Stomach (tissue), 9 donors: ENCODE results near the gene KCNQ5. TPM values are rescaled to one million over a fixed set of nuclear protein-coding genes. Genes with fewer than 3 reads are reported as not detected.

Experiments
- DNase-seq, 2 donors: peaks; one replicate each; pipeline versions ENCODE4 v3.0.0 to v3.0.0-alpha.2; 2013 to 2019
- H3K27ac ChIP-seq, 5 donors: fragments of 200-600 bp in 4 of 5; sonication (generic) in 4 of 5; one replicate each; pipeline ENCODE4 v1.5.1; 2013 to 2019; ENCODE audit warnings: mild to moderate bottlenecking in 1 of 5, moderate library complexity in 1 of 5
- H3K27me3 ChIP-seq, 3 donors: fragments of 200-600 bp; sonication (generic); one replicate each; pipeline ENCODE4 v1.5.1; 2017 to 2019; ENCODE audit warnings: mixed run types in 1 of 3
- H3K36me3 ChIP-seq, 4 donors: fragments of 200-600 bp; sonication (generic); 1 replicate in 3 of 4; 2 replicates in 1 of 4; pipeline ENCODE4 v1.5.1; 2016 to 2019
- H3K4me1 ChIP-seq, 4 donors: fragments of 200-600 bp; sonication (generic); one replicate each; pipeline ENCODE4 v1.5.1; 2016 to 2019
- H3K4me3 ChIP-seq, 4 donors: fragments of 200-600 bp; sonication (generic) in 3 of 4; one replicate each; pipeline ENCODE4 v1.5.1; 2016 to 2019; ENCODE audit warnings: mild to moderate bottlenecking in 1 of 4
- H3K9me3 ChIP-seq, 4 donors: fragments of 200-600 bp; sonication (generic); one replicate each; pipeline ENCODE4 v1.5.1; 2016 to 2019
- EP300 ChIP-seq: sonication (generic); formaldehyde crosslinking; IDR thresholded peaks from one replicate; pipeline ENCODE4 v1.6.1; 2017; ENCODE audit warnings: antibody characterized with exemption
- POLR2A ChIP-seq, 4 donors: fragments of 450-650 bp; IDR thresholded peaks; one replicate each; pipeline ENCODE4 v1.6.1; 2016; ENCODE audit warnings: antibody characterized with exemption in 4 of 4, control low read depth in 2 of 4, mild to moderate bottlenecking in 1 of 4, moderate library complexity in 1 of 4
- POLR2AphosphoS5 ChIP-seq, 3 donors: sonication (generic); formaldehyde crosslinking; IDR thresholded peaks; one replicate each; pipeline ENCODE4 v1.6.1; 2016; ENCODE audit warnings: antibody characterized with exemption in 3 of 3
- WGBS, 5 donors: extraction: QIAGEN DNeasy Blood & Tissue Kit in 3 of 5; methylation state at CpG; one replicate each; pipeline versions ENCODE4 v1.1.5 to v1.1.7; 2013 to 2018; 5-methylcytosine and 5-hydroxymethylcytosine counted together
- intact Hi-C: fragments of 100-400 bp; cut with DNase I; formaldehyde crosslinking; loops from one replicate; pipeline ENCODE4 v1.15.1; 2023; ENCODE audit warnings: low total_unique reads
- polyA plus RNA-seq, 3 donors: library from polyadenylated mRNA; stranded (reverse); fragments of 200-250 nt; gene quantifications; one replicate each; pipeline ENCODE4 v1.2.3, GENCODE V29; 2013
- total RNA-seq, 5 donors: library from RNA; depleted of rRNA; stranded (reverse); fragments of >200 nt; gene quantifications; one replicate each; pipeline versions ENCODE4 v1.1.0 to v1.2.3, GENCODE V29; 2014 to 2016
- TF ChIP-seq, protein P1 (sequence below), 7 experiments: fragments of 450-650 bp in 4 of 7; fragments of 200-600 bp in 3 of 7; sonication (generic) in 3 of 7; IDR thresholded peaks; one replicate each; pipeline ENCODE4 v1.5.1; 2016 to 2019; ENCODE audit warnings: antibody characterized with exemption in 7 of 7, control low read depth in 2 of 7, mild to moderate bottlenecking in 1 of 7
- donor health status: healthy with polysubstance abuse.
- donor health status: Bipolar disorder and iron deficiency.
- donor health status: healthy.

The KCNQ5 gene
- total and polyA plus RNA-seq, 8 donors = 0.12 to 2.8 (median 0.37) TPM; not detected in 2

DNA sequence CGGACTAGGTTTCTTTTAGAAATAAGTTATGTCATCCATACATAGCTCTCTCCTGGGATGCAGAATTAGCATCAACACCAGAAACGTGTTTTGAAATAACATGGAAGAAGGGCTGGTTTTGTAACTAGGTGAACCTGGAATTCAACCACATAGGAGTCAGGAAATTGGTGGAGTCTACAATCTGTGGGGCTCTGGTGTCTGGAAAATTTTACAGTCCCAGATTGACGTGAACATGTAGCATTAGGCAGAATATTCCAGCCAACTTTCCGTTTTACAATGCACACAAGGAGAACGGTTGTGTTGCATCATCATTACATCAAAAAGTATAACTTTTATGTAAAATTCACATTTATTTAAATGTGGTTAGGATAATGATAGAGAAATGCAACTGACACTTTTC is 1.9 kb downstream of the KCNQ5 start:
- 38 to 66% (median 45%) methylated on average over 5 of the region's 5 CpGs for WGBS, 5 donors
- DNase-seq = no peak
- H3K36me3 ChIP-seq = no peaks in the 10 kb centered on the region
- H3K4me1 ChIP-seq = peaks cover 28 to 44% (median 39%) of the 10 kb centered on the region in 4 donors
- no peaks in the 10 kb centered on the region for H3K9me3 ChIP-seq
- H3K27ac ChIP-seq = no peak overlapping the region
- H3K27me3 ChIP-seq = peaks cover 0 to 34% (median 25%) of the 10 kb centered on the region in 3 donors
- intact Hi-C loops = no loop called here
- no peak overlapping the region for H3K4me3 ChIP-seq
- TF ChIP-seq, protein P1, sequence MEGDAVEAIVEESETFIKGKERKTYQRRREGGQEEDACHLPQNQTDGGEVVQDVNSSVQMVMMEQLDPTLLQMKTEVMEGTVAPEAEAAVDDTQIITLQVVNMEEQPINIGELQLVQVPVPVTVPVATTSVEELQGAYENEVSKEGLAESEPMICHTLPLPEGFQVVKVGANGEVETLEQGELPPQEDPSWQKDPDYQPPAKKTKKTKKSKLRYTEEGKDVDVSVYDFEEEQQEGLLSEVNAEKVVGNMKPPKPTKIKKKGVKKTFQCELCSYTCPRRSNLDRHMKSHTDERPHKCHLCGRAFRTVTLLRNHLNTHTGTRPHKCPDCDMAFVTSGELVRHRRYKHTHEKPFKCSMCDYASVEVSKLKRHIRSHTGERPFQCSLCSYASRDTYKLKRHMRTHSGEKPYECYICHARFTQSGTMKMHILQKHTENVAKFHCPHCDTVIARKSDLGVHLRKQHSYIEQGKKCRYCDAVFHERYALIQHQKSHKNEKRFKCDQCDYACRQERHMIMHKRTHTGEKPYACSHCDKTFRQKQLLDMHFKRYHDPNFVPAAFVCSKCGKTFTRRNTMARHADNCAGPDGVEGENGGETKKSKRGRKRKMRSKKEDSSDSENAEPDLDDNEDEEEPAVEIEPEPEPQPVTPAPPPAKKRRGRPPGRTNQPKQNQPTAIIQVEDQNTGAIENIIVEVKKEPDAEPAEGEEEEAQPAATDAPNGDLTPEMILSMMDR (IDR thresholded peaks at IDR 0.05) = no peak
- TF ChIP-seq POLR2A (IDR thresholded peaks at IDR 0.05) (no peak), POLR2AphosphoS5 (IDR thresholded peaks at IDR 0.05) (no peak)

DNA sequence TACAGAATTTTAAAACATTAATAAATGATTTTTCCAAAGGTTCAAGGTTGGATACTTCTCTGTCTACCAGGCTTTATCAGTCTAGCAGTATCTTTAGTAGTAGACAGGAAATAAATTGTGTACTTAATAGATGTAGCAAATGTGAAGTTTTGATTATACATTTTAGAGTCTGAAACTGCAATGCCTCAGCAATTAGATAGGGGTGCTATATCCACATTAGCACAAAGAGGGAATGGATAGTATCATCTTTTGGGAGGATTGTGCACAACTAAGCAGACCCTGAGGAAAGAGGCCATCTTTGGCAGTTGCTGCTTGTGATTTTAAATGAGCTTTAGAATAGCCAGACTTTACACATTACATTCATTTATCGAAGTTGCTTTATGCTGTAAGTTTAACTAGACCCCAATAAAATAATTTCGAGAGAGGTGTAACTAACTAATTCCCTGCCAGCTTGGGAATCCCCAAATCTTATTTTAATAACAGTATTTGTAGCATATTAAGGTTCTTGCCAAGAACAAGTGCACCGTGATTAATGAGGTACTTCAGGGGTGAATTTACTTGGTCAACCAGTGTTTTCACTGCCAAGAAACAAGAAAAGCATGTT is 2.8 kb downstream of the KCNQ5 start:
- intact Hi-C loops = no loop called here
- H3K4me1 ChIP-seq = peaks cover 28 to 42% (median 38%) of the 10 kb centered on the region in 4 donors

DNA sequence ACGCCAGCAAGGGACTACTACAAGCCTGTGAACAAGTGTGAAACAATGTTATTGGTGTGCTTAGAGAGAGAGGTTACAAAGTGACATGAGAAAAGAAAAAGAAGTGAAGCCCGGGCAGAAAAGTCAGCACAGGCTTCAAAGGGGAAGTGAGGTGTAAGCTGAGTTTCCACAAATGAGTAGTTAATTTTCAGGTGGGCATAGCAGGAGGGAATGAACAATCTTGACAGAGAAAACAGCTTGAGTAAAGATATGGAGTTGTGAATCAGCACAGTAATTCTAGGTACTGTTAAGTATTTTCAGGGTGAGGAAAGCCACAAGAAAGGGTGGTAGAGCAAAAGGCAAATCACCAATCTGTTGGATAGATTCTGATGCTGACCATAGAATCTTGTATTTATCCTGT is 4.3 kb downstream of the KCNQ5 start:
- WGBS, 5 donors = 76 to 91% (median 85%) methylated on average over 2 of the region's 2 CpGs
- TF ChIP-seq POLR2A (IDR thresholded peaks at IDR 0.05) = no peak
- TF ChIP-seq EP300 = no peak
- peaks cover 0 to 28% (median 21%) of the 10 kb centered on the region in 3 donors for H3K27me3 ChIP-seq
- DNase-seq = no peak
- intact Hi-C loops = no loop called here
- H3K4me3 ChIP-seq = no peak overlapping the region
- peaks cover 19 to 27% (median 23%) of the 10 kb centered on the region in 4 donors for H3K4me1 ChIP-seq
- no peaks in the 10 kb centered on the region for H3K9me3 ChIP-seq
- H3K27ac ChIP-seq = no peak overlapping the region
- H3K36me3 ChIP-seq = no peaks in the 10 kb centered on the region

More for the DNA sequence above, 2.8 kb downstream of the KCNQ5 start:
- 74 to 87% (median 78%) methylated on average over 3 of the region's 3 CpGs for WGBS, 5 donors
- peak in 1 of 2 donors; percentile 39 for DNase-seq
- Histone ChIP-seq H3K9me3 (no peaks in the 10 kb centered on the region), H3K4me3 (no peak overlapping the region), H3K27ac (no peak overlapping the region), H3K36me3 (no peaks in the 10 kb centered on the region), H3K27me3 (peaks cover 0 to 34% (median 25%) of the 10 kb centered on the region in 3 donors)
- TF ChIP-seq, protein P1 (IDR thresholded peaks at IDR 0.05) = peak in 4 of 7 experiments; percentile 28 to 53 (median 38)
- TF ChIP-seq EP300 (no peak), POLR2A (IDR thresholded peaks at IDR 0.05) (no peak)

DNA sequence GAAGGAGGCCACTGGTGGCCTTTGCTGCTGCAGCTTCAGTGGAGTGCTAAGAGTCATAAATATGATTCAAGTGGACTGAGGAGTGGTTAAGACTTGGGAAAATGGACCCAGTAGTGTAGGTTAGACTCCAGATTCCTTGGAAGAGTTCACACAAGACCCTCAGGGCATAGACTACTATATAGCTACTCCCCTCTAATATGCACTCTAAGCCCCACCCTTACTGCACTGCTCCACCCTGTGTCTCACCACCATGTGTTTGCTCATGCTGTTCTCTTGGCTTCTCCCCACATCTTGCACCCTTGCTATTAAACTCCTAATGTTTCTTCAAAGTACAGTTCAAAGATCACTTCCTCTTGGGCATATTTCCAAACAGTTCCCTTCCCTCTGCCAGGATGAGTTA is 5.7 kb downstream of the KCNQ5 start:
- peaks cover 7 to 13% (median 9%) of the 10 kb centered on the region in 4 donors for H3K4me1 ChIP-seq
- no peaks in the 10 kb centered on the region for H3K36me3 ChIP-seq
- no peak for DNase-seq
- intact Hi-C loops = no loop called here
- peaks cover 0 to 14% (median 6%) of the 10 kb centered on the region in 3 donors for H3K27me3 ChIP-seq
- no peaks in the 10 kb centered on the region for H3K9me3 ChIP-seq
- TF ChIP-seq POLR2A (IDR thresholded peaks at IDR 0.05) (no peak), EP300 (no peak), POLR2AphosphoS5 (IDR thresholded peaks at IDR 0.05) (no peak)
- TF ChIP-seq, protein P1 (IDR thresholded peaks at IDR 0.05) = no peak
- no peak overlapping the region for H3K4me3 ChIP-seq
- no peak overlapping the region for H3K27ac ChIP-seq

DNA sequence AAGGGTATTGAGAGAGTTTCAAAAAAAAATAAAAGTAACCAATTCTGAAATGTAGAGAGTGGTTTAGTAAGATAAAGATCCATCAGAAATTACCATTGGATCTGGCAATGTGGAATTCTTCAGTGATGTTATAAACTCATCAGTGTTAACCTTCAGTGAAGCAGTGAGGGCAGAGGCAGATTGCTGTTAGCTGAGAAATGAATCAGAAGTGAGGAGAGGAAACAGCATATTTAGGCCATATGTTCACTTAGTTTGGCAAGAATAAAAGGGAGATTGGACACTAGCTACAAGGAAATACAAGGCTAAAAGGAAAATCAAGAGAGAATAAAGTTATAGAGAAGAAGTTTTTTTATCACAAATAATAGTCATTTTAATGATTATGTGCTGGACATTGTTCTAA is 9.6 kb downstream of the KCNQ5 start:
- Histone ChIP-seq H3K4me1 (no peaks in the 10 kb centered on the region), H3K27ac (no peak overlapping the region), H3K9me3 (no peaks in the 10 kb centered on the region), H3K27me3 (no peaks in the 10 kb centered on the region), H3K36me3 (no peaks in the 10 kb centered on the region), H3K4me3 (no peak overlapping the region)
- no peak for DNase-seq
- intact Hi-C loops = no loop called here
- TF ChIP-seq POLR2AphosphoS5 (IDR thresholded peaks at IDR 0.05) (no peak), POLR2A (IDR thresholded peaks at IDR 0.05) (no peak), EP300 (no peak)
- TF ChIP-seq, protein P1 (IDR thresholded peaks at IDR 0.05) = no peak
